GM21576 (cell line): ENCODE data around the gene PTPRR.
A peak's percentile ranks its signal among the peaks of the same experiment; 100 is the strongest.

ENCODE experiments used
- ATAC-seq: cut with Tn5 transposase; IDR thresholded peaks from one replicate; pipeline ENCODE4 v1.9.1; 2021; ENCODE audit warnings: mild to moderate bottlenecking, moderate library complexity; ENCODE audit not compliant: unreplicated experiment

The PTPRR gene

DNA sequence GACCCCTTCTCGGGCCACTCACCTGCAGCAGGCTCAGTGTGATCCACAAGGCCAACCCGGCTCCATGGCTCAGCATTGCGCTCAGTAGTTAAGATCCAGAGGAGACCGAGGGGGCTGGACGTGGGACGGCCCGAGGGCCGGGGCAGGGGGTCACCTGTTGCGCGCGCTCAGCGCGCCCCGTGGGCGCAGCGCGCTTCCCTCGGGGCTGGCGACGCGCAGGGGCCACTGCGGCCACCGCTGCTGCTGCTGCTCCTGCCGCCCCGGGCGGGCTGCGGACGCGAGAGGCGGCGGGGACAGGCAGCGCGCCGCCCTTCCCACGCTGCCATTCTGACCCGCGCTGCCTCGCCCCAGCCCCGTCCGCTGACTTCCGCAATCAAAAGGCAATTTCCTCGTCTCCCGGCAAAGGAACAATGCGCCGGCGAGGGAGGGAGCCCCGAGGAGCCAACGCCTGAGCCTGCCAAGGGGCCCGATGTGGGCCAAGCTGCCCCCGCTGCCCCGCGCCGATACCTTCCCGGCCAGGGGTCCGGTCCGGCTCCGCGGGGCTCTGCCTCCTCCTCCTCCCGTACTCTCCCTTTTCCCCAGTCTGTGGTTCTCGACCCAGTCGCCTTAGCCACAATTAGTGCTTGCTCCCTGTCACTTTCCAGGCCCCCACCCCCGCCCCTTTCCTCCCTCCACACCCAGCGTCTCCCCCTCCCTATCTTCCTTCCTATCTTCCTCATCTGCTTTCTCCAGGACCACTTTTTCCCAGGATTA, 310.6 kb downstream of the PTPRR start:
- ATAC-seq: no peak

DNA sequence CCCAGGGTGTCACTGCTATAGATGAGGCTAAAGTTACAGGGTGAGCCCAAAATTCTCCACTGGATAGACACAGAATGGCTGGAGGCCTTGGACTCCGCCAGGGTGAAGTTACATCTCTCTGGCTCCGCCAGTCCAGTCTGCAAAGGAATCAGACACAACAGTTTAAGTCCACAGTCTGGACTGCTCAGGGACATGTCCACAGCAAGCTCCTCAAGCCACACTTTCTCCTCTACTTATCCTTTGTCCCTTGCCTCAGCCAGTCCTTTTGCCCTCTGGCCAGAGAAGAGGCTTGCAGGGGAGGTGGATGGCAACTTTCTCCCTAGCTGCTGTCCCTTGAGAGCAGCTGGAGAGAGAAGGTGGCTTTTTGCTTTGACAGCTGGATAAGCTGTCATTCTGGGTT, 311.3 kb downstream of the PTPRR start:
- no peak for ATAC-seq

DNA sequence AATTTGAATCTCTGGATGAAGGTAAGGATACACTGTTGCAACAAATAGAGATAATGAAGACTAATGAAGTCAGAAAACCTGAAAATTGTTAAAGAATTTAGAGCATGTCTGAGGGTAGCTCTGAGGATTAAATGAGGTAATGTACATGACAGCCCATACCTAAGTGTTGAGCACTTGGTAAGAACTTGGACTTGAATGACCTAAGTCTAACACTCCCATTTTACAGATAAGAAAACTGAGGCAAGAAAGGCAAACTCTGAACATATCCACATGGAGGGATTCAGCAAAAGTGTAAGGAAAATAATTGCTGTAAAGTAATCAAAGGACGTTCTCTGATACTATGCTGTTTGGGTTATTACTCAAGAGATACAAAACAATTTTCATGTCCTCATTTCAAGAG, 312.4 kb downstream of the PTPRR start:
- no peak for ATAC-seq

DNA sequence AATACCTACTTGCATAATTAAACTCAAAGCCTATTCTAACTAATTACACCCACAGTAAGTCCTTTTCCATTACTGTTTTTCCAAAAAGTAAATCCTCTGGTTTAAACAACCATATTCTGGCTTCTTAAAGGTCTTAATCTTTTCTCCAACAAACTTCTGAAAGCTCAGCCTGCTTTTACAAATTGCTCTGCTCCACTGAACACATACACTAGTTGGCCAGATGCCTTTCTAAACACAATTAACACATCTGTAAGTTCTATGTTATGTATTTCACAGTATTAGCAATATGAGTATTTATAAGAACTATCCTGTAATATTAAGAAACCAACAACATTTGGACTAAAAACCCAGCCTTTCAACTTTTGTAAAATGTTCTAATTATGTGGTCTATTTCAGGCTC, 313.4 kb downstream of the PTPRR start:
- ATAC-seq: no peak

DNA sequence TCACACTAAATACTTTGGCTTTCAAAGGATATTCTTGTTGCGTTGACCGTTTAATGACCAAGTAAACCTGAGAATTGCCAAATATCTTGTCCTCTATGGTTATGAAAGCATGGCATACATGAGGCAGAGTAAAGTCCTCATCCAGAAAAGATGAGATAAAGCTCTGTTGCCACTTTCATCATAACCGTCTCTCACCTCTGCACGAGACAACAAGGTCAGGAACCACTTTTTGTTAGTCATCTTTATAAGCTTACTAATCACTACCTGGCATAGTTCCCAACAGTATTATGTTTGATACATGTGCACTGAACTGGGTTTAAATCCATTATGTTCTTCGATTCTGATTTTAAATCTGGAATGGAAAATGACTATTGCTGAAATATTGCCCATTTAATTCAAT, 314.6 kb downstream of the PTPRR start:
- ATAC-seq: no peak

DNA sequence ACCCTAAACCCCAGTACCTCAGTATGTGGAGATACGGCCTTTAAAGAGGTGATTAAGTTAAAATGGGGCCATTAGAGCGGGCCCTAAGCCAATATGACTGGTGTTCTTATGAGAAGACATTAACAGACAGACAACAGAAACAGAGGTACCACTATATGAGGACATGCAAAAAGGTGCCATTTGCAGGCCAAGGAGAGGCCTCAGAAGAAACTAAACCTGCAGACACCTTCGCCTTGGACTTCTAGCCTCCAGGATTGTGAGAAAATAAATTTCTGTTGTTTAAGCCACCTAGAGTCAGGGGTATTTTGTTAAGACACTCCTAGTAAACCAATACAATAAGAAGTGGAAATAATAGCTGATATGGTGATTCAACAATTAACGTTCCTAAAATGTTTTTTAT, 315.9 kb downstream of the PTPRR start:
- ATAC-seq: no peak

DNA sequence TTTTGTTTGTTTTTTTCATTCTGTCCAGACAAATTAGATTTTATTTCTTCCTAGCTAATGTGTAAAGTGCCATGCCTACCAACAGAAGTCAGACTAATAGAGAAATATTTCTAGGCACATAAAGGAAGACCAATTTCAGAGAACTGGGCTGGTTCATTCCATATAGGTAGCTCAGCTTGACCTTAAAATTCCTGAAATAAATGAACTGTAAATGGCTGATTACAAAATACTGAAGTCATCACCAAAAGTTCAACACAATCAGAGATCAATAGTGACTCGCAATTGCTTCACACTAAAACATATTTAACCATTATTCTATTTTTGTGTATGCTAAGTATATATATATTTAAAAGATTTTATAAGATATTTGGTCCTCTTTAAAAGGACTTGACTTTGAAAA, 317.5 kb downstream of the PTPRR start:
- no peak for ATAC-seq

DNA sequence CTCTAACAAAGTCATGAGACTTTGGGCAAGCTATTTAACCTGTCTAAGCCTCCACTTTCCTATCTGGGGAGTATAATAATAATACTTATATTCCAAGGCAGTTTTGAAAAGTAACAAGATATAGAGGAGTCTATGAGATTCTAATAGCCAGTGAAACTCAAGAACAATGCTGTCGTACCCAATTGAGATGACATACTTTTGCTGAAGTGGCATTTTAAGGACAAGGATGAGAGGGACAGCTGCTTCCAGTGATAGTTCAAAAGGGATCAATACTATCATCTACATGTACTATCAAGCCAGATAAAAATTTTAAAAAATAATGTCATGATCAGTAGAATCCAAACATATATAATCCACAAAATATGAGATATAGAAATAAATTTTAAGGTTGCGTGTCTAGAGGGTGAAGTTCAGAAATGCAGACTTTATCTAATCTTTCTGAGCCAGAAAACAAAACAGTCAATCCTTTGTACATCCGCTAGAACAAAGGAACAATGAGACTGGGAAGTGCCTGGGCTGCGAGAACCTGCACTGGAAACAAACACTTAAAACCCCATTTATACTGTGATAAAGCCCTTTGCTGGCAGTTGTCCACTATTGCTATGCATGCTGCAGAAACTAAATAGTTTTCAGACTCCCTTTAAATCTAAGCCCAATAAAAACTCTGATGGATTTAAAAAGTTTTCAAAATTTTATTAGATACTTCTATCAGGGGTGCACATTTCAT, 321.9 kb downstream of the PTPRR start:
- ATAC-seq: no peak

DNA sequence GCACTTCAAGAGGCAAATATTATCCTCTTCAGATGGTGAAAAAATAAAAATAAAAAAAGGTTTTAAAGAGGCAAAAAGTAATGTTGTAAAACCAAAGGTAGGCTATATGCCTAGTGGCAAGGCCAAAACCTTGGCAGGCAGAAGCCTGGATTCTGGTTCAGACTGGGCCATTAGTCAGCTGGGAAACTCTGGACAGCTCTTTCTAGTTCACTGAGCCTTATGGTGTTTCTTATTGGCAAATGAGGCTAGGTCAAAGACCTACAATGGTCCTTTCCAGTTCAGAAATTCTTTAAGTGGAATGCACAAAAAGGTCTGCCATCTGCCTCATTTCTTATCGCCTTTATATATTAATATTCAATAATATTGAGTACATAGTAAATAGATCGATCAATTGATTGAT, 327.9 kb downstream of the PTPRR start:
- no peak for ATAC-seq

DNA sequence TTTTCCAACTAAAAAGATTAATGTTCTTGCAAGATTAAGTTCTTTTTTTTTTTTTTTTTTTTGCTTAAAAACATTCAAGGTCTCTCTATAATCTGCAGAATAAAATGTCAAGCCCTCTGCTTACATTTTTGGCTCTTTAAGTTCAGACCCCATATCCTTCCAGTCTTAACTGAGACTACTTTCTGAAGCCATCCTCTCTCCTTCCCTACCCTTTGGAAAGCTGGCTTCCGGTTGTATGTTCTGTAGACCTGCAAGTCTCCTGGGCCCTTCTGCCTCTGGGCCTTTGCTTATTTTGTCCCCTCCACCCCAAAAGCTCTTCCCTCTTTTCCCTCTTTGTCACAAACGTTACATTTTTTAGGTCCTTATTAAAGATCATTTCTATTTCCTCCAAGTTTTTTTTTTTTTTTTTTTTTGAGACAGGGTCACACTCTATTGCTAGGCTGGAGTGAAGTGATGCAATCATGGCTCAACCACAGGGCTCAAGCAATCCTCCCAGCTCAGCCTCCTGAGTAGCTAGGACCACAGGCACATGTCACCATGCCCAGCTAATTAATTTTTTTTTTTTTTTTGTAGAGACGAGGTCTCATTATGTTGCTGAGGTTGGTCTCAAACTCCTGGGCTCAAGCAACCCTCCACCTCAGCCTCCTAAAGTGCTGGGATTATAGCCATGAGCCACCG, 329.9 kb downstream of the PTPRR start:
- ATAC-seq: no peak

DNA sequence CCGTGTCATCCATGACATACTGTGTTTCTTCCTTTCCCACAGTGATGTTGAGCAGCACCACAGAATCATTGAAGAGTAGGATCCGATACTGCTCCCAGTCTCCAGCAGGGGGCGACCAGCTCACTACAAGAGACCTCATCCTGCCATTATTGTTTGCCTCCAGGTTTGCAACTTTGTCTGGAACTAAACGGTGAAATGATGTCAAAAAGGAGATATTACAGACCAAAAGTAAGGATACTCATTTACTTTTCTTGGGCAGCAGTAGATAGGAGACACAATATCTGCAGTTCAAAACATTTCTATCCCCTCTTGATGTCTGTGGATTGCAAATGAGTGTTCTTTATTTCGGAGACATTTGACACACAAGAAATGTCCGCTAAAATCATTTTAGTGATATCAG, 330.5 kb downstream of the PTPRR start:
- ATAC-seq: peak; percentile 92
